ENCODE measurements around the gene PAXIP1. TPM values are rescaled to one million over a fixed set of nuclear protein-coding genes. Genes with fewer than 3 reads are reported as not detected.

The PAXIP1 gene
- total RNA-seq, 1 donor from 2014 or later: 11.8 TPM

GRCh38 chr7:154898973-154899855, 103.7 kb downstream of the PAXIP1 start:
- ATAC-seq: peak; percentile 24
- no peak for DNase-seq
- no peak overlapping the region for H3K4me3 ChIP-seq

GRCh38 chr7:154896076-154896475, 106.8 kb downstream of the PAXIP1 start:
- Histone ChIP-seq H3K27ac (no peak overlapping the region), H3K36me3 (no peaks in the 10 kb centered on the region), H3K9me3 (no peaks in the 10 kb centered on the region), H3K4me1 (no peaks in the 10 kb centered on the region), H3K4me3 (no peak overlapping the region), H3K27me3 (no peaks in the 10 kb centered on the region)
- ATAC-seq: no peak
- intact Hi-C loops (cut with DNase I): no loop called here
- no peak for DNase-seq
- TF ChIP-seq CTCF (IDR thresholded peaks at IDR 0.05): no peak

More at GRCh38 chr7:154898973-154899855, 103.7 kb downstream of the PAXIP1 start:
- intact Hi-C loops (cut with DNase I): no loop called here
- Histone ChIP-seq H3K27ac (no peak overlapping the region), H3K9me3 (no peaks in the 10 kb centered on the region), H3K27me3 (no peaks in the 10 kb centered on the region), H3K4me1 (no peaks in the 10 kb centered on the region), H3K36me3 (no peaks in the 10 kb centered on the region)
- TF ChIP-seq CTCF (IDR thresholded peaks at IDR 0.05): no peak

Other genes with a start within 250 kb of the PAXIP1 start
- gene HTR5A, start 67.2 kb upstream of the PAXIP1 start, total RNA-seq: not detected

Data from upper lobe of right lung (tissue), 1 donor.